ENCODE data around the gene STRN3. TPM values are rescaled to one million over a fixed set of nuclear protein-coding genes. Genes with fewer than 3 reads are reported as not detected.
"Not testable (repeated sequence)": the region's sequence is repeated elsewhere in the genome, so short reads cannot be mapped to it uniquely, and the experiment has no call there.

The STRN3 gene
- total and polyA plus RNA-seq, 9 donors = 31.6 to 56.1 (median 42.1) TPM

GRCh38 chr14:31024010-31024480 lies 2.1 kb downstream of the STRN3 start:
- Histone ChIP-seq H3K4me1 (ENCODE audit: control insufficient read depth, insufficient read depth, low read length) (peaks cover 3% of the 10 kb centered on the region), H3K36me3 (ENCODE audit: control insufficient read depth, insufficient read depth, low read length) (peaks cover 7% of the 10 kb centered on the region), H3K9me3 (replicated peaks; ENCODE audit: control insufficient read depth, low read depth, low read length) (no peaks in the 10 kb centered on the region), H3K27ac (ENCODE audit: low read length) (no peak overlapping the region), H3K27me3 (ENCODE audit: control insufficient read depth, insufficient read depth, low read length) (no peaks in the 10 kb centered on the region), H3K4me3 (ENCODE audit: low read length) (peak overlapping the region; percentile 88)
- no peak for DNase-seq

- Histone ChIP-seq H3K36me3 (ENCODE audit: control insufficient read depth, insufficient read depth, low read length) (peaks cover 15% of the 10 kb centered on the region), H3K27me3 (ENCODE audit: control insufficient read depth, insufficient read depth, low read length) (no peaks in the 10 kb centered on the region), H3K9me3 (replicated peaks; ENCODE audit: control insufficient read depth, low read depth, low read length) (no peaks in the 10 kb centered on the region), H3K27ac (ENCODE audit: low read length) (no peak overlapping the region), H3K4me1 (ENCODE audit: control insufficient read depth, insufficient read depth, low read length) (peaks cover 2% of the 10 kb centered on the region), H3K4me3 (ENCODE audit: low read length) (no peak overlapping the region)
- WGBS (ENCODE audit: insufficient coverage) = no CpG with 5 or more reads among the region's 2 CpGs
- no peak for DNase-seq
These were observed 3.8 kb downstream of the STRN3 start for GRCh38 chr14:31022386-31022785.

GRCh38 chr14:31021576-31021949 lies 4.6 kb downstream of the STRN3 start:
- H3K4me1 ChIP-seq (ENCODE audit: control insufficient read depth, insufficient read depth, low read length) = no peaks in the 10 kb centered on the region
- no peak overlapping the region for H3K27ac ChIP-seq (ENCODE audit: low read length)
- no peak overlapping the region for H3K4me3 ChIP-seq (ENCODE audit: low read length)
- H3K9me3 ChIP-seq (replicated peaks; ENCODE audit: control insufficient read depth, low read depth, low read length) = no peaks in the 10 kb centered on the region
- WGBS (ENCODE audit: insufficient coverage) = 100% methylated on average over 1 of the region's 4 CpGs
- no peaks in the 10 kb centered on the region for H3K27me3 ChIP-seq (ENCODE audit: control insufficient read depth, insufficient read depth, low read length)
- DNase-seq = no peak
- H3K36me3 ChIP-seq (ENCODE audit: control insufficient read depth, insufficient read depth, low read length) = peaks cover 15% of the 10 kb centered on the region

- no peak for DNase-seq
- Histone ChIP-seq H3K4me3 (ENCODE audit: low read length) (no peak overlapping the region), H3K4me1 (ENCODE audit: control insufficient read depth, insufficient read depth, low read length) (no peaks in the 10 kb centered on the region), H3K27me3 (ENCODE audit: control insufficient read depth, insufficient read depth, low read length) (no peaks in the 10 kb centered on the region), H3K27ac (ENCODE audit: low read length) (no peak overlapping the region), H3K36me3 (ENCODE audit: control insufficient read depth, insufficient read depth, low read length) (peaks cover 15% of the 10 kb centered on the region), H3K9me3 (replicated peaks; ENCODE audit: control insufficient read depth, low read depth, low read length) (no peaks in the 10 kb centered on the region)
- WGBS (ENCODE audit: insufficient coverage) = 79% methylated on average over 2 of the region's 8 CpGs
These were observed 5.2 kb downstream of the STRN3 start for GRCh38 chr14:31020834-31021575.

GRCh38 chr14:31018057-31018645 lies 8.0 kb downstream of the STRN3 start:
- Histone ChIP-seq H3K4me1 (ENCODE audit: control insufficient read depth, insufficient read depth, low read length) (peaks cover 3% of the 10 kb centered on the region), H3K27ac (ENCODE audit: low read length) (no peak overlapping the region), H3K9me3 (replicated peaks; ENCODE audit: control insufficient read depth, low read depth, low read length) (no peaks in the 10 kb centered on the region), H3K27me3 (ENCODE audit: control insufficient read depth, insufficient read depth, low read length) (no peaks in the 10 kb centered on the region), H3K36me3 (ENCODE audit: control insufficient read depth, insufficient read depth, low read length) (peaks cover 15% of the 10 kb centered on the region), H3K4me3 (ENCODE audit: low read length) (no peak overlapping the region)
- no peak for DNase-seq
- WGBS (ENCODE audit: insufficient coverage) = no CpG with 5 or more reads among the region's 6 CpGs

- 100% methylated on average over 2 of the region's 4 CpGs for WGBS (ENCODE audit: insufficient coverage)
- peaks cover 16% of the 10 kb centered on the region for H3K36me3 ChIP-seq (ENCODE audit: control insufficient read depth, insufficient read depth, low read length)
- H3K9me3 ChIP-seq (replicated peaks; ENCODE audit: control insufficient read depth, low read depth, low read length) = no peaks in the 10 kb centered on the region
- H3K4me1 ChIP-seq (ENCODE audit: control insufficient read depth, insufficient read depth, low read length) = peaks cover 3% of the 10 kb centered on the region
- H3K27ac ChIP-seq (ENCODE audit: low read length) = no peak overlapping the region
- H3K27me3 ChIP-seq (ENCODE audit: control insufficient read depth, insufficient read depth, low read length) = no peaks in the 10 kb centered on the region
- no peak for DNase-seq
- H3K4me3 ChIP-seq (ENCODE audit: low read length) = no peak overlapping the region
These were observed 12.3 kb downstream of the STRN3 start for GRCh38 chr14:31013841-31014240.

- H3K36me3 ChIP-seq (ENCODE audit: control insufficient read depth, insufficient read depth, low read length) = peaks cover 10% of the 10 kb centered on the region
- H3K9me3 ChIP-seq (replicated peaks; ENCODE audit: control insufficient read depth, low read depth, low read length) = no peaks in the 10 kb centered on the region
- no peak overlapping the region for H3K4me3 ChIP-seq (ENCODE audit: low read length)
- DNase-seq = no peak
- H3K27me3 ChIP-seq (ENCODE audit: control insufficient read depth, insufficient read depth, low read length) = no peaks in the 10 kb centered on the region
- no peak overlapping the region for H3K27ac ChIP-seq (ENCODE audit: low read length)
- peaks cover 3% of the 10 kb centered on the region for H3K4me1 ChIP-seq (ENCODE audit: control insufficient read depth, insufficient read depth, low read length)
- 80% methylated on average over 2 of the region's 3 CpGs for WGBS (ENCODE audit: insufficient coverage)
These were observed 15.2 kb downstream of the STRN3 start for GRCh38 chr14:31010935-31011334.

GRCh38 chr14:31009836-31010574 lies 16.2 kb downstream of the STRN3 start:
- no peaks in the 10 kb centered on the region for H3K4me1 ChIP-seq (ENCODE audit: control insufficient read depth, insufficient read depth, low read length)
- WGBS (ENCODE audit: insufficient coverage) = 100% methylated on average over 1 of the region's 3 CpGs

GRCh38 chr14:31006703-31007102 lies 19.5 kb downstream of the STRN3 start:
- no peaks in the 10 kb centered on the region for H3K4me1 ChIP-seq (ENCODE audit: control insufficient read depth, insufficient read depth, low read length)
- H3K36me3 ChIP-seq (ENCODE audit: control insufficient read depth, insufficient read depth, low read length) = peaks cover 5% of the 10 kb centered on the region
- H3K27me3 ChIP-seq (ENCODE audit: control insufficient read depth, insufficient read depth, low read length) = no peaks in the 10 kb centered on the region
- no peak overlapping the region for H3K4me3 ChIP-seq (ENCODE audit: low read length)
- WGBS (ENCODE audit: insufficient coverage) = no CpG with 5 or more reads among the region's 1 CpG
- no peak overlapping the region for H3K27ac ChIP-seq (ENCODE audit: low read length)
- no peak for DNase-seq
- no peaks in the 10 kb centered on the region for H3K9me3 ChIP-seq (replicated peaks; ENCODE audit: control insufficient read depth, low read depth, low read length)

More at GRCh38 chr14:31009836-31010574, 16.2 kb downstream of the STRN3 start:
- H3K4me3 ChIP-seq (ENCODE audit: low read length) = no peak overlapping the region
- no peaks in the 10 kb centered on the region for H3K9me3 ChIP-seq (replicated peaks; ENCODE audit: control insufficient read depth, low read depth, low read length)
- no peak for DNase-seq
- no peaks in the 10 kb centered on the region for H3K27me3 ChIP-seq (ENCODE audit: control insufficient read depth, insufficient read depth, low read length)
- peaks cover 13% of the 10 kb centered on the region for H3K36me3 ChIP-seq (ENCODE audit: control insufficient read depth, insufficient read depth, low read length)
- H3K27ac ChIP-seq (ENCODE audit: low read length) = no peak overlapping the region

- H3K36me3 ChIP-seq (ENCODE audit: control insufficient read depth, insufficient read depth, low read length); H3K9me3 ChIP-seq (replicated peaks; ENCODE audit: control insufficient read depth, low read depth, low read length); H3K27ac ChIP-seq (ENCODE audit: low read length); H3K27me3 ChIP-seq (ENCODE audit: control insufficient read depth, insufficient read depth, low read length); H3K4me3 ChIP-seq (ENCODE audit: low read length); DNase-seq; H3K4me1 ChIP-seq (ENCODE audit: control insufficient read depth, insufficient read depth, low read length): not testable (repeated sequence)
- WGBS (ENCODE audit: insufficient coverage) = 100% methylated on average over 1 of the region's 6 CpGs
These were observed 22.2 kb downstream of the STRN3 start for GRCh38 chr14:31004007-31004406.
